Keratinocyte (primary cell): Measurements from ENCODE around the gene SSX5.
"Not testable (repeated sequence)": the region's sequence is repeated elsewhere in the genome, so short reads cannot be mapped to it uniquely, and the experiment has no call there.

ENCODE experiments used
- CTCF ChIP-seq, 3 experiments: IDR thresholded peaks in 1 of 3; conservative IDR thresholded peaks in 1 of 3; optimal IDR thresholded peaks in 1 of 3; 2 replicates in 2 of 3; 3 replicates in 1 of 3; pipeline versions ENCODE3 to v1.5.1; 2011; ENCODE audit warnings: low read length in 3 of 3, mild to moderate bottlenecking in 3 of 3, moderate library complexity in 2 of 3, control low read depth in 1 of 3, inconsistent platforms in 1 of 3; ENCODE audit not compliant: insufficient read depth in 2 of 3; ENCODE audit errors: extremely low read depth in 1 of 3
- EZH2 ChIP-seq: IDR thresholded peaks from one replicate; pipeline ENCODE4 v1.6.1; 2012; ENCODE audit warnings: inconsistent platforms, mild to moderate bottlenecking, low read length, moderate library complexity

- not testable (repeated sequence) for TF ChIP-seq CTCF (optimal IDR thresholded peaks at IDR 0.05 in 1 of 3, IDR thresholded peaks at IDR 0.05 in 1 of 3, conservative IDR thresholded peaks at IDR 0.05 in 1 of 3; ENCODE audit: extremely low read depth in 1 of 3, insufficient read depth in 2 of 3, low read length in 3 of 3); EZH2
These were observed 57.5 kb downstream of the SSX5 start for GRCh38 chrX:48139076-48139475.
